HepG2 (cell line): ENCODE data around the gene CBL. TPM values are rescaled to one million over a fixed set of nuclear protein-coding genes. Genes with fewer than 3 reads are reported as not detected.

ENCODE experiments used
- GTF3A ChIP-seq: sonication (generic); formaldehyde crosslinking; conservative IDR thresholded peaks from 2 replicates; pipeline ENCODE4 v1.4.0; 2020; ENCODE audit warnings: mild to moderate bottlenecking, missing genetic modification reagents
- JUND ChIP-seq: sonication (generic); formaldehyde crosslinking; IDR thresholded peaks from 2 replicates; pipeline ENCODE4 v1.8.0; 2022; ENCODE audit warnings: mild to moderate bottlenecking, missing genetic modification reagents
- MTERF4 ChIP-seq: sonication (generic); formaldehyde crosslinking; IDR thresholded peaks from 2 replicates; pipeline ENCODE4 v1.8.0; 2023; ENCODE audit warnings: mild to moderate bottlenecking, missing genetic modification reagents
- MYC ChIP-seq: sonication (generic); formaldehyde crosslinking; IDR thresholded peaks from 2 replicates; pipeline ENCODE4 v1.9.0; 2021; ENCODE audit warnings: missing genetic modification reagents, borderline replicate concordance
- RBAK ChIP-seq: sonication (generic); formaldehyde crosslinking; IDR thresholded peaks from 2 replicates; pipeline ENCODE4 v1.5.1; 2020; ENCODE audit warnings: mild to moderate bottlenecking, missing genetic modification reagents
- RBFOX2 ChIP-seq: fragments of 200-400 bp; formaldehyde crosslinking; IDR thresholded peaks from 2 replicates; pipeline ENCODE4 v1.6.1; 2017; ENCODE audit warnings: low read depth, mild to moderate bottlenecking, low read length
- REPIN1 ChIP-seq: sonication (generic); formaldehyde crosslinking; IDR thresholded peaks from 2 replicates; pipeline ENCODE4 v1.8.0; 2022; ENCODE audit warnings: missing genetic modification reagents, low read depth, mild to moderate bottlenecking, borderline replicate concordance
- SAFB2 ChIP-seq: sonication (generic); formaldehyde crosslinking; IDR thresholded peaks from 2 replicates; pipeline ENCODE4 v1.5.1; 2020; ENCODE audit warnings: missing genetic modification reagents, low read depth, mild to moderate bottlenecking, borderline replicate concordance
- SALL1 ChIP-seq: sonication (generic); formaldehyde crosslinking; IDR thresholded peaks from 2 replicates; pipeline ENCODE4 v1.8.0; 2022; ENCODE audit warnings: mild to moderate bottlenecking, missing genetic modification reagents
- THAP11 ChIP-seq: IDR thresholded peaks from 2 replicates; pipeline ENCODE4 v1.6.1; 2016; ENCODE audit warnings: missing biosample characterization, missing genetic modification reagents
- TOPORS ChIP-seq: sonication (generic); formaldehyde crosslinking; IDR thresholded peaks from 2 replicates; pipeline ENCODE4 v1.8.0; 2023; ENCODE audit warnings: mild to moderate bottlenecking, missing genetic modification reagents
- ZBTB43 ChIP-seq: sonication (generic); formaldehyde crosslinking; conservative IDR thresholded peaks from 2 replicates; pipeline ENCODE4 v1.4.0; 2020; ENCODE audit warnings: missing genetic modification reagents
- ZNF329 ChIP-seq: sonication (generic); formaldehyde crosslinking; IDR thresholded peaks from 2 replicates; pipeline ENCODE4 v1.9.0; 2021; ENCODE audit warnings: low read depth, mild to moderate bottlenecking, missing genetic modification reagents
- ZNF549 ChIP-seq: sonication (generic); formaldehyde crosslinking; IDR thresholded peaks from 2 replicates; pipeline ENCODE4 v1.5.0; 2020; ENCODE audit warnings: missing genetic modification reagents
- ZNF580 ChIP-seq: IDR thresholded peaks from 2 replicates; pipeline ENCODE4 v1.6.1; 2016; ENCODE audit warnings: low read depth, borderline replicate concordance
- ZNF687 ChIP-seq: sonication (generic); formaldehyde crosslinking; IDR thresholded peaks from 2 replicates; pipeline ENCODE4 v1.5.1; 2020; ENCODE audit warnings: mild to moderate bottlenecking, missing genetic modification reagents, moderate library complexity
- polyA plus RNA-seq, 8 experiments: library from polyadenylated mRNA; depleted of rRNA in 3 of 8; stranded (reverse) in 7 of 8; unstranded in 1 of 8; fragments of >200 nt; fragmentation: Illumina TruSeq in 4 of 8; extraction: Trizol in 4 of 8; gene quantifications; 2 replicates each; pipeline versions ENCODE4 v1.2.1 to v1.2.3, GENCODE V29; 2011 to 2016; ENCODE audit warnings: low read depth in 4 of 8, missing spikeins in 1 of 8, mixed read lengths in 1 of 8; ENCODE audit not compliant: insufficient read depth in 1 of 8
- total RNA-seq, 5 experiments: library from RNA; depleted of rRNA; stranded (reverse); fragments of >200 nt; fragmentation: Illumina TruSeq; extraction: Trizol; gene quantifications; 2 replicates each; pipeline ENCODE4 v1.2.3, GENCODE V29; 2016; ENCODE audit warnings: low read depth in 1 of 5
- TF ChIP-seq, protein P1 (sequence below): sonication (generic); formaldehyde crosslinking; IDR thresholded peaks from 2 replicates; pipeline ENCODE4 v1.5.0; 2020; ENCODE audit warnings: mild to moderate bottlenecking, missing genetic modification reagents, borderline replicate concordance

The CBL gene
- total and polyA plus RNA-seq, 2 of the 13 experiments (the other 11 are each of a cell fraction or from before 2014, with no cell fraction given): 6.6 to 7.4 TPM

DNA sequence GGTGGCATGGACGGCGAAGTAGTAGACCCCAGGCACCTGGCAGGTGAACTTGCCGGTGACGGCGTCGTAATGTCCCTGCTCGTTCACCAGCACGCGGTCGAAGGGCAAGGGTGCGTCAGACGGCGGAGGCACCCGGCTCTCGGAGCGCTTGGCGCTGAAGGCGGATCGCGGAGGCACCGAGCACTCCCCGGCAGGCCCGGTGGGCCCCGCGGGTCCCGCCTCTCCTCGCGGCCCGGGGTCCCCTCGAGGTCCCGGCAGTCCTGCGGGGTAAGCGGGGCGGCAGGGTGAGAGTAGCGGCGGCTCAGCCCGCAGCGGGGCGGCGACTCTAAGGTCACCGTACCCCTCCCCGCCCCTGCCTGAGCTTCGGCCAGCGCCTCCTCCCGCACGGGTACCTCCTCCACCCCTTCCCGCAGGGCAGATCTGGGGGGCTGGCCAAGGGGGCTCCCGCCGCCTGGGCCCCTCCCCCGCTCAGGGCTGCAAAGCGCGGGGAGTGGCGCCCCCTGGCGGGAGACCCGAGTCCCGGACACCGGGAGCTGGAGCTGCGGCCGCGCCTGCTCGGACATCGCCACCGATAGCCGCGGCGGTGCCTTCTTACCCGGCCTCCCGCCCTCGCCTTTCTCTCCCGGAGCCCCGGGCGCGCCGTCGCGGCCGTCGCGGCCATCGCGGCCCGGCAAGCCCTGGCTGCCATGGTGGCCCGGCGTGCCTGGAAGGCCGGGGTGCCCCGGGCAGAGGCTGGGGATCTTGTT, 133.6 kb downstream of the CBL start (continued):
- TF ChIP-seq ZNF687 (CRISPR knock-in tag) (peak; percentile 70), MTERF4 (CRISPR knock-in tag) (0 out of 2 replicates have a peak, but pooled peaks have one; percentile 44), SAFB2 (0 out of 2 replicates have a peak, but pooled peaks have one; percentile 17), ZNF329 (CRISPR knock-in tag) (0 out of 2 replicates have a peak, but pooled peaks have one; percentile 27), SALL1 (CRISPR knock-in tag) (peak; percentile 45), ZNF580 (CRISPR knock-in tag) (0 out of 2 replicates have a peak, but pooled peaks have one; percentile 44), MYC (CRISPR knock-in tag) (peak; percentile 58; the same call in 1 of the 2 replicates), ZBTB43 (CRISPR knock-in tag) (0 out of 2 replicates have a peak, but pooled peaks have one; percentile 36), RBAK (CRISPR knock-in tag) (no peak), RBFOX2 (peak; percentile 68), THAP11 (CRISPR knock-in tag) (peak; percentile 36; the same call in 1 of the 2 replicates), GTF3A (CRISPR knock-in tag) (no peak), ZNF549 (CRISPR knock-in tag) (no peak), TOPORS (0 out of 2 replicates have a peak, but pooled peaks have one; percentile 26), JUND (CRISPR knock-in tag) (0 out of 2 replicates have a peak, but pooled peaks have one; percentile 18), REPIN1 (CRISPR knock-in tag) (peak; percentile 45; the same call in 1 of the 2 replicates)
- TF ChIP-seq, protein P1, sequence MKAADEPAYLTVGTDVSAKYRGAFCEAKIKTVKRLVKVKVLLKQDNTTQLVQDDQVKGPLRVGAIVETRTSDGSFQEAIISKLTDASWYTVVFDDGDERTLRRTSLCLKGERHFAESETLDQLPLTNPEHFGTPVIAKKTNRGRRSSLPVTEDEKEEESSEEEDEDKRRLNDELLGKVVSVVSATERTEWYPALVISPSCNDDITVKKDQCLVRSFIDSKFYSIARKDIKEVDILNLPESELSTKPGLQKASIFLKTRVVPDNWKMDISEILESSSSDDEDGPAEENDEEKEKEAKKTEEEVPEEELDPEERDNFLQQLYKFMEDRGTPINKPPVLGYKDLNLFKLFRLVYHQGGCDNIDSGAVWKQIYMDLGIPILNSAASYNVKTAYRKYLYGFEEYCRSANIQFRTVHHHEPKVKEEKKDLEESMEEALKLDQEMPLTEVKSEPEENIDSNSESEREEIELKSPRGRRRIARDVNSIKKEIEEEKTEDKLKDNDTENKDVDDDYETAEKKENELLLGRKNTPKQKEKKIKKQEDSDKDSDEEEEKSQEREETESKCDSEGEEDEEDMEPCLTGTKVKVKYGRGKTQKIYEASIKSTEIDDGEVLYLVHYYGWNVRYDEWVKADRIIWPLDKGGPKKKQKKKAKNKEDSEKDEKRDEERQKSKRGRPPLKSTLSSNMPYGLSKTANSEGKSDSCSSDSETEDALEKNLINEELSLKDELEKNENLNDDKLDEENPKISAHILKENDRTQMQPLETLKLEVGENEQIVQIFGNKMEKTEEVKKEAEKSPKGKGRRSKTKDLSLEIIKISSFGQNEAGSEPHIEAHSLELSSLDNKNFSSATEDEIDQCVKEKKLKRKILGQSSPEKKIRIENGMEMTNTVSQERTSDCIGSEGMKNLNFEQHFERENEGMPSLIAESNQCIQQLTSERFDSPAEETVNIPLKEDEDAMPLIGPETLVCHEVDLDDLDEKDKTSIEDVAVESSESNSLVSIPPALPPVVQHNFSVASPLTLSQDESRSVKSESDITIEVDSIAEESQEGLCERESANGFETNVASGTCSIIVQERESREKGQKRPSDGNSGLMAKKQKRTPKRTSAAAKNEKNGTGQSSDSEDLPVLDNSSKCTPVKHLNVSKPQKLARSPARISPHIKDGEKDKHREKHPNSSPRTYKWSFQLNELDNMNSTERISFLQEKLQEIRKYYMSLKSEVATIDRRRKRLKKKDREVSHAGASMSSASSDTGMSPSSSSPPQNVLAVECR (CRISPR knock-in tag): peak; percentile 40; the same call in 1 of the 2 replicates
